ENCODE data around the gene SIRT3.

SIRT3 gene

GRCh38 chr11:255176-255575, 19.0 kb upstream of the SIRT3 start:
- no peak overlapping the region for H3K4me3 ChIP-seq (ENCODE audit: low read depth, low read length)
- DNase-seq (ENCODE audit: low read depth): no peak
- no peak for TF ChIP-seq MYC (IDR thresholded peaks at IDR 0.05; ENCODE audit: low read depth, low read length)
- TF ChIP-seq POLR2A (IDR thresholded peaks at IDR 0.05; ENCODE audit: extremely low read depth, insufficient read length): no peak
- no peak for TF ChIP-seq MAX (IDR thresholded peaks at IDR 0.05; ENCODE audit: low read depth, low read length)
- no peak for TF ChIP-seq CTCF (IDR thresholded peaks at IDR 0.05; ENCODE audit: low read depth, low read length)

- no peak overlapping the region for H3K4me3 ChIP-seq (ENCODE audit: low read depth, low read length)
- TF ChIP-seq CTCF (IDR thresholded peaks at IDR 0.05; ENCODE audit: low read depth, low read length) (no peak), MAX (IDR thresholded peaks at IDR 0.05; ENCODE audit: low read depth, low read length) (no peak), POLR2A (IDR thresholded peaks at IDR 0.05; ENCODE audit: extremely low read depth, insufficient read length) (no peak), MYC (IDR thresholded peaks at IDR 0.05; ENCODE audit: low read depth, low read length) (no peak)
Observed at GRCh38 chr11:253886-254270, 17.7 kb upstream of the SIRT3 start.

GRCh38 chr11:253160-253885, 17.2 kb upstream of the SIRT3 start:
- DNase-seq (ENCODE audit: low read depth): no peak
- TF ChIP-seq MAX (IDR thresholded peaks at IDR 0.05; ENCODE audit: low read depth, low read length) (no peak), POLR2A (IDR thresholded peaks at IDR 0.05; ENCODE audit: extremely low read depth, insufficient read length) (no peak), MYC (IDR thresholded peaks at IDR 0.05; ENCODE audit: low read depth, low read length) (no peak), CTCF (IDR thresholded peaks at IDR 0.05; ENCODE audit: low read depth, low read length) (no peak)

More at GRCh38 chr11:253886-254270, 17.7 kb upstream of the SIRT3 start:
- no peak for DNase-seq (ENCODE audit: low read depth)

GRCh38 chr11:252666-253065, 16.5 kb upstream of the SIRT3 start:
- TF ChIP-seq POLR2A (IDR thresholded peaks at IDR 0.05; ENCODE audit: extremely low read depth, insufficient read length) (no peak), CTCF (IDR thresholded peaks at IDR 0.05; ENCODE audit: low read depth, low read length) (no peak), MYC (IDR thresholded peaks at IDR 0.05; ENCODE audit: low read depth, low read length) (no peak), MAX (IDR thresholded peaks at IDR 0.05; ENCODE audit: low read depth, low read length) (no peak)
- no peak for DNase-seq (ENCODE audit: low read depth)
- no peak overlapping the region for H3K4me3 ChIP-seq (ENCODE audit: low read depth, low read length)

More at GRCh38 chr11:253160-253885, 17.2 kb upstream of the SIRT3 start:
- no peak overlapping the region for H3K4me3 ChIP-seq (ENCODE audit: low read depth, low read length)

- no peak for TF ChIP-seq MAX (IDR thresholded peaks at IDR 0.05; ENCODE audit: low read depth, low read length)
- no peak for TF ChIP-seq MYC (IDR thresholded peaks at IDR 0.05; ENCODE audit: low read depth, low read length)
- TF ChIP-seq CTCF (IDR thresholded peaks at IDR 0.05; ENCODE audit: low read depth, low read length): no peak
- TF ChIP-seq POLR2A (IDR thresholded peaks at IDR 0.05; ENCODE audit: extremely low read depth, insufficient read length): no peak
- H3K4me3 ChIP-seq (ENCODE audit: low read depth, low read length): no peak overlapping the region
- DNase-seq (ENCODE audit: low read depth): peak; percentile 24
Observed at GRCh38 chr11:251550-251949, 15.4 kb upstream of the SIRT3 start.

All from NB4 (cell line).